ENCODE results near the gene KSR1.

DNA sequence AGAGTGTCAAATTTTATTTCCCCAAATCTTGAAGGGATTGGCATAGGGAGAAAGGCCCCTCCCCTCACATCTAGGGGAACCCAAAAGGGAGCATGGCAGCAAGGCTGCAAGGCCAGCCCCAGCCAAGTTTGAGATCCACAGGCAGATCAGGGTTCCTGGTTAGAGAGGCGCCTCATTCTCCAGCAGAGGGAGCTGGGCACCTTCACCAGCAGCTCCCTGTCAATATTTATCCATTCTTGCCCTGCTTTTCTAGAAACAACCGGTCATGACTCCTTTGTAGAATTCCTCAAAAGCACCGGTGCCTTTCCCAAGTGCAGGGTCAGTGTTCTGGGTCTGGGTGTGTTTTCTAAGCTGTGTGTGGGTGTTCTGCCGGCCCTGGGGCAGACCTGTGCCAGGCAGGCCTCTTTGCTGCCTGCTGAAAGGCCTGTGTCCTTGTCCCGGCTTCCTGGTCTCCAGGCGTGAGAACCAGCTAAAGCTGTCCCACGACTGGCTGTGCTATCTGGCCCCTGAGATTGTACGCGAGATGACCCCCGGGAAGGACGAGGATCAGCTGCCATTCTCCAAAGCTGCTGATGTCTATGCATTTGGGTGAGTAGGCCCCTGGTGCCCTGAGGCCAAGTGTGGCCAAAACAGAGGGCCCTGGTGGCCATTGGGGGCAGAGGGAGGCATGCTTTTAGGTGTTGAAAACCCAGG is 153.5 kb downstream of the KSR1 start:
- TF ChIP-seq CTCF (IDR thresholded peaks at IDR 0.05): no peak
- no peak for TF ChIP-seq POLR2A (IDR thresholded peaks at IDR 0.05)
